CD4-positive, alpha-beta T cell (primary cell): ENCODE measurements around the gene FBN2. TPM values are rescaled to one million over a fixed set of nuclear protein-coding genes. Genes with fewer than 3 reads are reported as not detected.

Experiments used
- ATAC-seq: fragments of 200-7000 bp; cut with Tn5 transposase; one replicate; pipeline ENCODE4 v1.10.0; 2022; ENCODE audit warnings: mild to moderate bottlenecking; ENCODE audit not compliant: poor library complexity
- CTCF ChIA-PET: fragments of 350-600 bp; sonication (Branson Sonifier 250); formaldehyde crosslinking; loops from one replicate; lab custom pipeline; 2021; ENCODE audit warnings: antibody characterized with exemption, inconsistent platforms; lab: Charles Lee
- POLR2A ChIA-PET: fragments of 350-600 bp; sonication (Branson Sonifier 250); formaldehyde crosslinking; loops from one replicate; lab custom pipeline; 2021; ENCODE audit warnings: antibody characterized with exemption, inconsistent platforms; lab: Charles Lee
- DNase-seq, 14 experiments: peaks; one replicate each; pipeline ENCODE4 v3.0.0-alpha.2; 2013 to 2020; ENCODE audit warnings: mixed read lengths in 2 of 14
- H3K27ac ChIP-seq, 2 donors: one replicate each; pipeline versions ENCODE4 v1.5.1 to v1.7.0; 2013; ENCODE audit warnings: low read length in 2 of 2, low read depth in 1 of 2, mild to moderate bottlenecking in 1 of 2
- H3K27me3 ChIP-seq, 2 experiments: 1 replicate in 1 of 2; 2 replicates in 1 of 2; pipeline versions ENCODE4 v1.6.1 to v1.7.0; 2013; ENCODE audit warnings: low read length in 2 of 2, control low read depth in 1 of 2, mild to moderate bottlenecking in 1 of 2, moderate library complexity in 1 of 2; ENCODE audit not compliant: insufficient read depth in 2 of 2, control insufficient read depth in 1 of 2
- H3K36me3 ChIP-seq: one replicate; pipeline ENCODE4 v1.6.1; 2013; ENCODE audit warnings: low read length, control low read depth; ENCODE audit not compliant: insufficient read depth
- H3K4me1 ChIP-seq: one replicate; pipeline ENCODE4 v1.6.1; 2013; ENCODE audit warnings: low read length, control low read depth; ENCODE audit not compliant: insufficient read depth
- H3K4me3 ChIP-seq: one replicate; pipeline ENCODE4 v1.5.1; 2013; ENCODE audit warnings: mild to moderate bottlenecking, low read length, moderate library complexity
- H3K9me3 ChIP-seq, 2 experiments: 1 replicate in 1 of 2; 2 replicates in 1 of 2; pipeline versions ENCODE4 v1.6.1 to v1.7.0; 2013; ENCODE audit warnings: low read length in 2 of 2, mild to moderate bottlenecking in 2 of 2, control low read depth in 1 of 2, moderate library complexity in 1 of 2; ENCODE audit not compliant: control insufficient read depth in 1 of 2, insufficient read depth in 1 of 2
- H3K27ac Mint-ChIP-seq: one replicate; pipeline ENCODE4 v1.8.0; 2020; ENCODE audit warnings: mixed read lengths
- H3K27me3 Mint-ChIP-seq: one replicate; pipeline ENCODE4 v1.8.0; 2021; ENCODE audit warnings: mixed read lengths
- H3K36me3 Mint-ChIP-seq: one replicate; pipeline ENCODE4 v1.8.0; 2021; ENCODE audit warnings: low read depth, mixed read lengths
- H3K4me1 Mint-ChIP-seq: one replicate; pipeline ENCODE4 v1.8.0; 2021; ENCODE audit warnings: low read depth, mixed read lengths
- H3K4me3 Mint-ChIP-seq: one replicate; pipeline ENCODE4 v1.8.0; 2020; ENCODE audit warnings: mild to moderate bottlenecking, mixed read lengths
- H3K9me3 Mint-ChIP-seq: one replicate; pipeline ENCODE4 v1.8.0; 2020; ENCODE audit warnings: mixed read lengths
- intact Hi-C, 2 experiments: fragments of 100-400 bp; cut with DNase I in 1 of 2; cut with micrococcal nuclease in 1 of 2; formaldehyde crosslinking; loops; one replicate each; pipeline versions ENCODE4 v1.15.1 to v1.9.0; 2023 to 2025; cut with DNase I, micrococcal nuclease
- total RNA-seq, 174 experiments: library from RNA in 2 of 174; stranded (reverse) in 2 of 174; gene quantifications; one replicate each; pipeline ENCODE4 v1.2.3 and lab custom pipeline; 2021 to 2026
- TF ChIP-seq, protein P1 (sequence below): fragments of 200-600 bp; IDR thresholded peaks from one replicate; pipeline ENCODE4 v1.8.0; 2022; ENCODE audit warnings: antibody characterized with exemption, mild to moderate bottlenecking

Gene FBN2
- total RNA-seq, 2 experiments from 2014 or later = 0.06 TPM; not detected in 1

DNA sequence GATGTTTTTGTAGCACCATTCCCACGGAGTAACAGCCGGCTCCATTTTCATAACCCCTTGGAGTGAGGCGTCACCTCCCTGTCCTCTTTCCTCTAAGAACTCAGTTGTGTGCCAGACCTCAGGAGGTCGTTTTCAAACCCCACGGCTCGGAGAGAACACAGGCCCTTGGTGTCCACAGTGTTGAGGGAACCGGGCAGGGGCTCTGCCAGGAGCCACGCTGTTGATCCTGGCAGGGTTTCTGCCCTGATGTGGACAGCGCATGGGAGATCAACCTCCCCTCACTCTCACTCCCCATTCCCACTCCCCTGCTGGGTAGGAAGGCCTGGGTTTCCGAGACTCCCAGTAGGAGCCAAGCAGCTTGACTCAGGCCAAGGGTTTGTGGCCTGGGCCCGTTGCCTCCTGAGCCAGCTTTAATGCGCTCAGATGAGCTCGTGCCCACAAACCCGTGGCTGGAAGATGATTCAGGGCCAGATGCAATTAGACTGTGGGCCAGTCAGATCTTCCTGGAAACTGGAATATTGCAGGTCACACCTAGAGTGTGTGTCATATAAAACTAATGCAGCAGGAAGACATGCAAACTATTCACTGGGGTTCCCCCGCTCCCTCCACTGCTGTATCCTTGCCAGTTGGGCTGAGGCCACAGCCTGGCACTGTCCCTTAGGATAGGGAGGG, 321.0 kb downstream of the FBN2 start:
- no peak overlapping the region for H3K4me3 Mint-ChIP-seq

DNA sequence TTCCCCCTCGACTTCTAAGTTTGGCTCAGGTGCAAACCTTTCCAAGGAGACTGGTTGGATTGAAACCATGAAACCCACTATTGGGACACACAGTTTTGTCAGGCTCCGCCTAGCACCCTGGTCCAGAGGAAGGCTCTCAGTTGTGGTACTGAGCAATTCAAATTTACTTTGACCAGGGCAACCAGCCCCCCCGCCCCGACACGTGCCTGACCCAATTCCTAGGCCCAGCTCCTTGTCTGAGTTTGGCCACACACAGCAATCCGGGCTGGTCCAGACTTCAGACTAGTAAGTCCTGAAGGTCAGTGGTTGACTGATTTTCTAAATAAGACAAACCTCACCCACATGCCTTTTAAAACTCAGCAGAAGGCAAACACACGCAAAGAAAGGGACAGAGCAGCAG, 321.8 kb downstream of the FBN2 start:
- TF ChIP-seq, protein P1, sequence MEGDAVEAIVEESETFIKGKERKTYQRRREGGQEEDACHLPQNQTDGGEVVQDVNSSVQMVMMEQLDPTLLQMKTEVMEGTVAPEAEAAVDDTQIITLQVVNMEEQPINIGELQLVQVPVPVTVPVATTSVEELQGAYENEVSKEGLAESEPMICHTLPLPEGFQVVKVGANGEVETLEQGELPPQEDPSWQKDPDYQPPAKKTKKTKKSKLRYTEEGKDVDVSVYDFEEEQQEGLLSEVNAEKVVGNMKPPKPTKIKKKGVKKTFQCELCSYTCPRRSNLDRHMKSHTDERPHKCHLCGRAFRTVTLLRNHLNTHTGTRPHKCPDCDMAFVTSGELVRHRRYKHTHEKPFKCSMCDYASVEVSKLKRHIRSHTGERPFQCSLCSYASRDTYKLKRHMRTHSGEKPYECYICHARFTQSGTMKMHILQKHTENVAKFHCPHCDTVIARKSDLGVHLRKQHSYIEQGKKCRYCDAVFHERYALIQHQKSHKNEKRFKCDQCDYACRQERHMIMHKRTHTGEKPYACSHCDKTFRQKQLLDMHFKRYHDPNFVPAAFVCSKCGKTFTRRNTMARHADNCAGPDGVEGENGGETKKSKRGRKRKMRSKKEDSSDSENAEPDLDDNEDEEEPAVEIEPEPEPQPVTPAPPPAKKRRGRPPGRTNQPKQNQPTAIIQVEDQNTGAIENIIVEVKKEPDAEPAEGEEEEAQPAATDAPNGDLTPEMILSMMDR = no peak
- H3K27me3 ChIP-seq = no peaks in the 10 kb centered on the region
- H3K4me1 ChIP-seq = no peaks in the 10 kb centered on the region
- no peaks in the 10 kb centered on the region for H3K4me1 Mint-ChIP-seq
- H3K9me3 Mint-ChIP-seq = no peaks in the 10 kb centered on the region
- POLR2A ChIA-PET = no interaction called here
- DNase-seq (no peak), ATAC-seq (no peak)
- H3K27ac ChIP-seq = no peak overlapping the region
- intact Hi-C loops = no loop called here
- no peaks in the 10 kb centered on the region for H3K36me3 Mint-ChIP-seq
- CTCF ChIA-PET = no interaction called here
- no peak overlapping the region for H3K4me3 Mint-ChIP-seq
- H3K27ac Mint-ChIP-seq = no peak overlapping the region
- H3K9me3 ChIP-seq = no peaks in the 10 kb centered on the region
- no peaks in the 10 kb centered on the region for H3K36me3 ChIP-seq
- no peak overlapping the region for H3K4me3 ChIP-seq
- H3K27me3 Mint-ChIP-seq = no peaks in the 10 kb centered on the region

More for the DNA sequence above, 321.0 kb downstream of the FBN2 start:
- ChIA-PET POLR2A (no interaction called here), CTCF (no interaction called here)
- no peak for DNase-seq
- H3K36me3 Mint-ChIP-seq = no peaks in the 10 kb centered on the region
- Histone ChIP-seq H3K4me1 (no peaks in the 10 kb centered on the region), H3K9me3 (no peaks in the 10 kb centered on the region), H3K27ac (no peak overlapping the region), H3K4me3 (no peak overlapping the region), H3K36me3 (no peaks in the 10 kb centered on the region), H3K27me3 (no peaks in the 10 kb centered on the region)
- H3K27ac Mint-ChIP-seq = no peak overlapping the region
- H3K27me3 Mint-ChIP-seq = no peaks in the 10 kb centered on the region
- TF ChIP-seq, protein P1 = no peak
- H3K4me1 Mint-ChIP-seq = no peaks in the 10 kb centered on the region
- no peak for ATAC-seq
- H3K9me3 Mint-ChIP-seq = no peaks in the 10 kb centered on the region
- intact Hi-C loops = no loop called here

DNA sequence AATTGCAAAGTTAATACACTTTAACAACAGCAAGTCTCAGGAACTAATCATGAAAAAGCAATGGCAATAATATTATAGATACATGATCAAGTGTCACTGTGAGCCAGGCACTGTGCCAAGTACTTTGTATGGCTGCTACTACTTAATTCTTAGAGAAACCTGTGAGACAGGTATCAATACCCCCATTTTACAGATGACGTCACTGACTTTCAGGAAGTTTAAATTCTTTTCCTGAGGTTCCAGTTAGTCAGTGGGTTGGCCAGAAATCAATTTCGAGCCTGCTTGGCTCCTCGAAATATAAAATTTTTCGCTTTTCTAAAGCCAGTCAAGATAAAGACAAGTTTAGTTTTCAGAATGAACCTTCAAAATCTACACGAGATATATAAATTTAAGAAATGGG, 324.2 kb downstream of the FBN2 start:
- Mint-ChIP-seq H3K36me3 (no peaks in the 10 kb centered on the region), H3K4me3 (no peak overlapping the region), H3K9me3 (no peaks in the 10 kb centered on the region), H3K27ac (no peak overlapping the region), H3K4me1 (no peaks in the 10 kb centered on the region), H3K27me3 (peaks cover 3% of the 10 kb centered on the region)
- intact Hi-C loops = loop anchor here (2.0 to 5.0 kb wide), 5 partner anchors 463 to 1639 kb away; no protein-coding TSS in a partner anchor
- Histone ChIP-seq H3K4me3 (no peak overlapping the region), H3K4me1 (no peaks in the 10 kb centered on the region), H3K27ac (no peak overlapping the region), H3K9me3 (no peaks in the 10 kb centered on the region), H3K27me3 (no peaks in the 10 kb centered on the region), H3K36me3 (no peaks in the 10 kb centered on the region)
- TF ChIP-seq, protein P1 = no peak
- ATAC-seq = no peak
- DNase-seq = no peak
- ChIA-PET CTCF (interaction anchor here (1.9 kb wide), 1 partner anchor 12 kb away, joined by 4 read pairs; no protein-coding TSS in a partner anchor), POLR2A (no interaction called here)
